Stimulated activated CD8-positive, alpha-beta memory T cell treated with anti-CD3 and anti-CD28 coated beads, Interleukin-4, amount 100 ng/mL, for 1 hour (primary cell): Measurements from ENCODE around the gene MAEL.

ENCODE experiments used
- DNase-seq, 2 donors: peaks; one replicate each; pipeline ENCODE4 v3.0.0-alpha.2; 2020; ENCODE audit warnings: low read depth in 2 of 2, low spot score in 1 of 2

Gene MAEL

DNA sequence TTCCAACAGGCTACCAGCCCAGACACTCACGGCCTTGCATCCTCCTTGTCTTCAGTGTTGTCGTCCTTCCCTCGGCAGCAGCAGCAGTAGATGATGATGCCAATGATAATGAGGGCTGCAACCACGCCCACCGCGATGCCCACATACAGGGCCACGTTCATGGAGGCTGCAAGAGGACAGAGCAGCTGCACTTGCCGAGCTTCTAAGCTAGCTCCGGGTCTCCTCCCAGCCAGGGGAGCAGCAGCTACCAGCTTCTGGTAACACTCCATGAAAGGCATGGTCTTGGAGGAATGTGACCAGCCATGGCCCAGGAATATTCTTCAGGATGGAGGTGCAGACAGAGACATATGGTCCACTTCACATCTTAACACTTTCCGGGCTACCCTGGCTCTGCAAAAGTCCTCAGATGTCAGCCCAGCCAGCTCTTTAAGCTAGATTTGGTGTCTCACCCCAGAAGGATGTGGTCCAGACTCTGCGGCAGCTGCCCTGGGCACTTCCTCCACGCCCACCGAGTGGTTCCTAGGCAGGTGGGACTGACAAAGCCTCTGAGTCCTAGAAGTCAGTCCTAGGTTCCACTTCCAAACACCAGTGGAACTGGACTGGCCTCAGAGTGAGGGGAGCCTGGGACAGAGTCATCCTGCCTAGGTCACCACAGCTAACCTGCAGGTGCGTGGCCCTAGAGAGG lies 66.0 kb downstream of the MAEL start:
- no peak for DNase-seq

DNA sequence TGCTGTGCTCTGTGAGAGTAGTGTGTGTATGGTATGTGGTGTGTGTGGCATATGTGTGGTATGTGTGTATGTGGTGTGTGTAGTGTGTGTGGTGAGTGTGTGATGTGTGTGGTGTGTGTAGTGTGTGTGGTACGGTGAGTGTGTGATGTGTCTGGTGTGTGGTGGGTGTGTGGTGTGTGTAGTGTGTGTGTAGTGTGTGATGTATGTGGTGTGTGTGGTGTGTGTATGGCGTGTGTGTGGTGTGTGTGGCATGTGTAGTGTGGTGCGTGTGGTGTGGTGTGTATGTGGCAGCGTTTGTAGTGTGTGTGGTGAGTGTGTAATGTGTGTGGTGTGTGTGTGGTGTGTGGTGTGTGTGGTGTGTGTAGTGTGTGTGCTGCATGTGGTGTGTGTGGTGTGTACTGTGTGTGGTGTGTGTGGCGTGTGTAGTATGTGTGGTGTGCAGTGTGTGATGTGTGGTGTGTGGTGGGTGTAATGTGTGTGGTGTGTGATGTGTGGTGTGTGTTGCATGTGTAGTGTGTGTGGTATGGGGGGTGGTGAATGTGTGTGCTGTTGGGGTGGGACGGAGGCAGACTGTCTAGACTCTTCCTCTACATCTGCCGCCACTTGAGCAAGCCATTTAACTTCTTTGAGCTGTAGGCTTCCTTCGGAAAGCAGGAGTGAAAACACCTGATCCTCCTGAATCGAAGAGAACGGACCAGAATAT lies 67.6 kb downstream of the MAEL start:
- no peak for DNase-seq

DNA sequence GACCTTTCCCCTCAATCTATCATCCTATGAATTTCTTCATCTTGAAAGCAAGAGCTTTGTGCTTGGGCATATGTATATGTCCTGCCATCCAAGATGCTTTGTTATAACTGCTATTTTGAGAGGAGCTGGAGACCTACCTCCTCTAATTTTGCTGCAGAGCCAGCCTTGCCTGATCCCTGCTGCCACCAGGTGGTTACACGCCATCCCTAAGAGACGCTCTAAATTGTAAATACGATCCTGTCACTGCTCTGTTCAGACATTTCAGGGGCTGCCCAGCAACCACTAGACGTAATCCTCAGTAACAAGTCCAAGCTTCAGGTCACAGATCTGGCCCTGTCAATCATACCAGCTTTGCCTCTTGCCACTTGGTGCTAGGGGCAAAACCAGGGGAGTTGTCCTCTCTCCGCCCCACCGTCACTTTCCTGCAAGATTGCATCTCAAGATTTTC lies 68.2 kb downstream of the MAEL start:
- DNase-seq: no peak

DNA sequence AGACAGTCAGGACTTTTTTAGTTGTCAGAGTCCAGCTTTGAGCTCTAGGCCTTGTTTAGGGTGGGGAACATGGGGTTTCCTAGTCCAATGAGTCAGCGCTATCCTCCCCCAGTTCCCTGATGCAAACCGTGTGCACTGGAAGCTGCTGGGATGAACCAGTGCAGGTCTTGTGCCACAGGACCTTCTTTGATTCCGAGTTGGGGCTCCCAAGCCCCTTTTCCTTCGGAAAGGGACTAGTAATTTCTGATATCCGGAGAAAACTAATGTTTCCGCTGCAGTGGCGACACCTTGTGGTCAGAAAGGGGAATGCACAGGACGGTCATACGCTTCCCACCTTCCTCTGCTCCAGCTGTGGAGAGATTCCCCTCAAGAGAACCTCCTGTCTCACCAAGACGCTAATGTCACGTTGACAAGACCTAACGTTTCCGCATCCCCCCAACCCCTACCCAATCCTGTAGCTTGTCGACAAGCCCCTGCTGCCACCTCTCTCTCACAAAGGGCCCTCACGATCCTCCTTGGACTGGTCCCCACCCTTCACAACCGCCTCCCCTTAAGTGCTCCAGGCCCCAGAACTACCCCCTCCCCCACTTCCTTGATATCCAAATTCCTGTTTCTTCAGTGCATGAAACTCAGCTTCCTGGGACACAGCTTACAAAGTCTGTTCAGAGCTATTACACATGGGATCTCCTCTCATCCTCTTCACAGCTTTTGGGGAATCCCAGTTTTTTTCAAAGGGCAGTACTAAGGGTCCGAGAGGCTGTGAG lies 70.1 kb downstream of the MAEL start:
- DNase-seq: peak; percentile 51 to 54

DNA sequence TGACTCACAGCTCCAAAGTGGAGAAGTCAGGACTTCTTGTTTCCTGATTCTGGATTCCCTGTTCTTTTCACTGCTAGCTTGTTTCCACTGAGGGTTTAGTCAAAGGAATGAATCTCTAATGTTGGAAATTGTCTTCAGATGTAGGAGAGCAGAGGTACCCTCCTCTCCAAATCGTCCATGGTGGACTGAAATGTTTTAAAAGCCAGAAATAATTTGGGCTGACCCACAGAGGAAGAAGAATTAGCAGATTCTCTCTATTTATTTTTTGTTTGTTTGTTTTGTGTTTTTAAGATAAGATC lies 70.7 kb downstream of the MAEL start:
- DNase-seq: no peak

DNA sequence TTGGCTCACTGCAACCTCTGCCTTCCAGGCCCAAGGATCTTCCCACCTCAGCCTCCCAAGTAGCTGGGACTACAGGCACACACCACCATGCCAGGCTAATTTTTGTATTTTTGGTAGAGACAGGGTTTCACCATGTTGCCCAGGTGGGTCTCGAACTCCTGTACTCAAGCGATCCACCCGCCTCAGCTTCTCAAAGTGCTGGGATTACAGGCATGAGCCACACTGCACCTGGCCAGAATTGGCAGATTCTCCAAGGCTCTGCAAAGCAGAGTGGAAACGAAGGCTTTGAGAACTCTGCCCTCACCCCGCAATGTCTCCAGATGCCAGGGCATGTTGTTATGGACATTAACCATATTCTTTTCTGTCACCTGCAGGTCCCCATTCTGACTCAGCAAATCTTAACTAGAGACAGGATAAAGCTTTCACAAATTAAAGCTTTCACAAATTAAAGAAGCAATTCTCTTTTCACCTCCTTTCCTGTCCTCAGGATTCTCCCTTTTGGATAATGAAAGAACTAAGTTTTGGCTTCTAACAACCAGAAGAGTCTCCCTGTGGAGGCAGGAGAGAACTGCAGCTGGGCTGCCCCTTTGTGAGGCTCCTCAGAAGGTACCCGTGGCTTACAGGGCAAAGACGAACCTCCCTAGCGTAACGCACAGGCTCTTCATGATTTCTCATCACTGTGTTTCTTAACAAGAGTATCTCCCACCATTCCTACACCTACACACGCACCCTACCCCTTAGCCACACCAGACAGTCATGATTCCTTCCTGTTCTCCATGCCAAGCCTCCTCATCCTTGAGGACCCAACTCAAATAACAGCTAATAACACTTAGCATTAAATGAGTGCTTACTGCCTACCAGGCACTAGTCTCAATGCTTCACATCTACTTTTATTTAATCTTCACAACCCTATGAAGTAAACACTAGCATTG lies 71.3 kb downstream of the MAEL start:
- no peak for DNase-seq

DNA sequence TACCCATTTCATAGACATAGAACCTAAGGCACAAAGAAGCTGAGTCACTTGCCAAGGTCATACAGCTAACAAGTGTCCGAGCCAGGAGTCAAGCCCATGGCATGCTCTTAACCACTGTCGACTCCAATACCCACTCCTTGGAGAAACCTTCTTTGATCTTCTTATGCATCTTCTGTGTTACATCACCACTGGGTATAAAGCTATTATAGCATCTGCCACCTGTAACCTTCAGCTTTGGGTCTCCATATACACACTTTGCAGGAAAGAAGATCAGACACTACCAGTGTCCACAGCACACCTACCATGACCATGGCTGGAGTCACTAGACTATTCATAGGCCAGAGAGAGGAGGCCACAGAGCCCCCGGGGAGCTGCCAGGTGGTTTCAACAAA lies 72.0 kb downstream of the MAEL start:
- DNase-seq: no peak

DNA sequence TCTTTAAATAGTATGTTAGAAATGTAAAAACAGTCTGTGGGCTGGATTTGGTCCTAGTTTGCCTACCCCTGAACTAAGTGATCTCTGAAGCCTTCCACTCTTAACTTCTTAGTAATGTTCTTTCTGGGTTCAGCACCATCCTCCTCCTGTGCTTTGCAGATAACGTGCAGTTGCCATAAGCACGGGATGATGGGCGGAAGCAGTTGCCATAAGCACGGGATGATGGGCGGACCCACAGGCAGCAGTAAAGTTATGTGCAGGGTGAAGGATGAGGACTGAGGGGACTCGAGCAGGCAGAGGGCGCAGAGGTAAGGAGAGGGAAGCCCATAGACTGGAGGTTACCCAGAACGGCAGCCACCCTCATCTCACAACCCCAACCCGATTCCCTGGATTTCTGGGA lies 75.5 kb downstream of the MAEL start:
- no peak for DNase-seq

DNA sequence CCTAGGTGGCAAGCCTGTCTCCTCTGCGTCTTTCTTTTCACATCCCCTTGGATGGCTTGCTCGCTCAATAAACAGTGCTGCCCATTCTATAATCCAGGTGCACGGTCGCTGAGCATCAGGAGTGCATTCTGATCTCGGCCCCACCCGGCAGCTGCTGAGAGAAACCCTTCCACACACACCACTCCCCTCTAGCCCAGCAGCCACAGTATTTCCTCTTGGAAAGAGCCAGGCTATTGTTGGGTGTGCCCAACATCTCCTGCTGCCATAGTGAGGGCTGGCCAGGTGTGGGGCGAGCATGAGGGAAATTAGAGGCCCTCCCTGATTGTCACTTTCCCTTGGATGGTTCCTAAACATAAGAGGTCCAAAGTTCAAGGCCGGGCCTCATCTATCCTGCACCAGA lies 76.4 kb downstream of the MAEL start:
- DNase-seq: no peak

DNA sequence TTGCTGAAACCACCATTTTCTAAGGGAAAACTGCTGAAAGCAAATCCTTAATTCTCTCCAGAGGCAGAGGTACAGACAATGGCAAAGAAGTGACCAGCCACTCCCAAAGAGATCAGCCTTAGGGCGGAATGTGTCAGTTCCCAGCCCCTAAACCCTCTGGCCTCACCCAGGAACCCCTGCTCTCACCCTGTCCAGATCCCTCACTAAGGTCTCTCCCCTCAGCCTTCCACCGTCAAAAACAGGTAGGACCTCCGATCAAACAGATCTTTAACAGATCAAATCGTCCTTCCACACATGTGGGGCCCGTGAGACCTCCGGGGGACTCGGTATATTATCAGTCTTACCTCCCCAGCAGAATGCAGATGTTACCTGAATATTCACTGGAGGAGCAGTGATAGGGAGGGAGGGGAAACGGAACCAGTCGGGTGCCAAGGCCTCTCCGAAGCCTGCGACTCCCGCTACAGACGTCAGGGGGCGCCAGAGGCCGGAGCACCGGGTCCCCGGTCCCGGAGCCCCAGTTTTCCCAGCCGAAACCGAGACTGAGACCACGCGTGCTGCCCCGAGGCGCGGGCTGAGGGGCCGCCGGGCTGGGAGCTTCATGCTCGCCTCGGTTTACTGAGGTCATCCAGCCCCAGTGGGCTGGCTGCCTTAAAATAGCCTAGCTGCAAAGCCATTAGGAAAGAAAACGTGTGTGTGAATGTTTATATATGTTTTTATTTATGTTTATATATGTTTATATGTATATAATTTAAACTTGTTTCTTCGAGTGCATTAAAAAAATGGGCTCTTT lies 77.4 kb downstream of the MAEL start:
- peak; percentile 69 to 72 for DNase-seq

DNA sequence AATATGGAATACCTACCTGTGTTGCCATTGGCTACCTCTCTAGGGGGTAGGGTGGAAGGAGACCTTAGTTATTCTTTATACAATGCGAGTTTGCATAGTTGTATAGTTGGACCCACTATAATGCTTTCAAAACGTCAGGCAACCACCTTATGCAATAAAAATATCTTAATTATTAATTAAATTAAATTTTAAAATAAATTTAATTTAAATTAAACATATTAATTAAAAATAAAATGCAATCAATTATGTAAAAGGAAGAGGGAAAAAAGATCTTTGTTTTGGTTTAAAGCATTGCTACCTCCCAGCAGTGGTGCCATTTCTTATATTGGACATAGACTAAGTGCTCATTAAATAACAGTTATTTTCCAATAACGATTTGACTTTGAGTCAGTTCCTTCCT lies 78.8 kb downstream of the MAEL start:
- no peak for DNase-seq

DNA sequence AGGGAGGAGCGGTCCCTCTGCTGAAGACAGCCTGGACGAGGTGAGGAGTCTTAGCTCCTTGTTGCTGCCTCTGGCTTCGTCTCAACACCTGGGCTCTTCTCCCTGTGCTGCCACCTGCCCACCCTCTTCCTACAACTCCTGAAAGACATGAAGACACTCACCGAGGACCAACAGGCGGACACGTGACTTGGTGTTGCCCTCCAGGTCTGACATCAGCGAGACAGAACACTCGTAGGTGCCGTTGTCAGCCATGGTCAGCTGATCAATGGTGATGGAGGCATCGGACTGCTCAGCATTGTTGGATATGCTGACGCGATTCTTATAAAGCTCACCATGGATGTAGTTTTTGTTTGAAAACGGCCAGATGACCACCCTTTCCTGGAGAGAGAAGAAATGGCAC lies 79.7 kb downstream of the MAEL start:
- DNase-seq: no peak

DNA sequence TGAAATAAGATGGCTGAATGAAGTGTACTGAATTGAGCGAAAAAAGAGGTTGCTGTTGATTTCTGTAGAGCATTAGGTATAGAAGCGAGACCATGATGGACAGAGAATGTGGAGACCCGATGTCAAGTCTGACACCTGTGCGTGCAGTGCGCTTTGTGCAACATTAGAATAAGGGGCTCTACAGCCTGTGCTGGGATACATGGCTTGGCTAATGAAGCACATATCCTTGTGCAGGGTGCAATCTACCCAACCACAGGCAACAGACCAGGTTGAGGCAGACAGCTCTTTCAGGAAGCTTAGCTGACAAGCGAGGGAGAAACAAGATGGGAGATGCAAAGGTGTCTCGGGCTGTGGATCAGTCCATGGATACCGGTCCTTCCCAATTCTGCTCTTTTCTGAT lies 82.2 kb downstream of the MAEL start:
- DNase-seq: no peak
